Activated T-cell treated with anti-CD3 and anti-CD28 coated beads, Interleukin-2, amount 50 U/mL, for 24 hours (primary cell): ENCODE measurements around the gene SDR42E1.
"Not testable (repeated sequence)": the region's sequence is repeated elsewhere in the genome, so short reads cannot be mapped to it uniquely, and the experiment has no call there.

Source experiments
- DNase-seq: peaks from one replicate; pipeline ENCODE4 v3.0.0-alpha.2; 2020
- H3K27ac Mint-ChIP-seq: 2 replicates; pipeline ENCODE4 v1.8.0; 2020; ENCODE audit warnings: mild to moderate bottlenecking, mixed read lengths
- H3K27me3 Mint-ChIP-seq: 2 replicates; pipeline ENCODE4 v1.8.0; 2020; ENCODE audit warnings: mixed read lengths
- H3K36me3 Mint-ChIP-seq: 2 replicates; pipeline ENCODE4 v1.8.0; 2020; ENCODE audit warnings: low read depth, mixed read lengths
- H3K4me1 Mint-ChIP-seq: 2 replicates; pipeline ENCODE4 v1.8.0; 2020; ENCODE audit warnings: low read depth, mixed read lengths
- H3K4me3 Mint-ChIP-seq: 2 replicates; pipeline ENCODE4 v1.8.0; 2020; ENCODE audit warnings: mild to moderate bottlenecking, moderate library complexity, mixed read lengths
- H3K9me3 Mint-ChIP-seq: 2 replicates; pipeline ENCODE4 v1.8.0; 2020; ENCODE audit warnings: mixed read lengths

SDR42E1 gene

DNA sequence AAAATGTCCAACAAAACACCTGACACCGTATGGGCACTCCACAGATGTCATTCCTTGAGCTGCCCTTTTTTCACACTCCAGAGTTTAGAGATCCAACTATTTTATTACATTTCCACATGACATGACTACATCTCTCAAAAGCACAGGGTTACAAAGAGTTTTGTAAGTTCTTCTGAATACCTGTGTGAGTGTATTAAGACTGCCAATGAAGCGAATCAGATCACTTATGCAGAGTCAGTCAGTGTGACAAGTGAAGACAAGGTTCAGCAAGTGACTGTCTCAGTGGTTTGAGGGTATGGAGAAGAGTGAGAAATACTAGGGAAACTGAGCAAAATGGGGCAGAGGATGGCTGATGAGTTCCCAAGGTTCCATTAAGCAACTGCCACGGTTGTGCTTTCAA is 8.4 kb downstream of the SDR42E1 start:
- Mint-ChIP-seq H3K4me1 (peaks cover 5% of the 10 kb centered on the region), H3K27ac (no peak overlapping the region), H3K36me3 (peaks cover 69% of the 10 kb centered on the region), H3K27me3 (no peaks in the 10 kb centered on the region), H3K4me3 (no peak overlapping the region), H3K9me3 (no peaks in the 10 kb centered on the region)
- no peak for DNase-seq

DNA sequence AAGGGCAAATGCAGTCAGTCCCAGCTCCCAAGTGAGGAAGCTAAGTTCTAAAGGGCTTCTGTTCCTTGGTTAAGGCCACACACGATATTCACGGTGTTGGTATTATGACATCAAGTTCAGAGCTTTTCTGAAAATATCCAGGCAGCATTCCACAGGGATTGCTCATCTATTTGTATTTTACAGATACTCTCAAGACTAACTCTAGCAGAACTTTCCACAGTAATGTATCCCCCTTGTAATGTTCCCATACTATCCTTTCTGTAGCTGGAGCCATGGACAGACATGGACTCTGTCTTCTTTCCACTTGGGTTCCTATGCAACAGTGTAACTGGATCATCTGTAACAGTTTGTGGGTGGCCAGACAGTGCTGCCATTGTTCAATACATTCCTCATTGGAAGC is 13.5 kb downstream of the SDR42E1 start:
- peaks cover 51% of the 10 kb centered on the region for H3K36me3 Mint-ChIP-seq
- no peaks in the 10 kb centered on the region for H3K27me3 Mint-ChIP-seq
- H3K4me1 Mint-ChIP-seq: peaks cover under 1% of the 10 kb centered on the region
- no peak overlapping the region for H3K27ac Mint-ChIP-seq
- H3K9me3 Mint-ChIP-seq: no peaks in the 10 kb centered on the region
- DNase-seq: no peak
- H3K4me3 Mint-ChIP-seq: no peak overlapping the region

DNA sequence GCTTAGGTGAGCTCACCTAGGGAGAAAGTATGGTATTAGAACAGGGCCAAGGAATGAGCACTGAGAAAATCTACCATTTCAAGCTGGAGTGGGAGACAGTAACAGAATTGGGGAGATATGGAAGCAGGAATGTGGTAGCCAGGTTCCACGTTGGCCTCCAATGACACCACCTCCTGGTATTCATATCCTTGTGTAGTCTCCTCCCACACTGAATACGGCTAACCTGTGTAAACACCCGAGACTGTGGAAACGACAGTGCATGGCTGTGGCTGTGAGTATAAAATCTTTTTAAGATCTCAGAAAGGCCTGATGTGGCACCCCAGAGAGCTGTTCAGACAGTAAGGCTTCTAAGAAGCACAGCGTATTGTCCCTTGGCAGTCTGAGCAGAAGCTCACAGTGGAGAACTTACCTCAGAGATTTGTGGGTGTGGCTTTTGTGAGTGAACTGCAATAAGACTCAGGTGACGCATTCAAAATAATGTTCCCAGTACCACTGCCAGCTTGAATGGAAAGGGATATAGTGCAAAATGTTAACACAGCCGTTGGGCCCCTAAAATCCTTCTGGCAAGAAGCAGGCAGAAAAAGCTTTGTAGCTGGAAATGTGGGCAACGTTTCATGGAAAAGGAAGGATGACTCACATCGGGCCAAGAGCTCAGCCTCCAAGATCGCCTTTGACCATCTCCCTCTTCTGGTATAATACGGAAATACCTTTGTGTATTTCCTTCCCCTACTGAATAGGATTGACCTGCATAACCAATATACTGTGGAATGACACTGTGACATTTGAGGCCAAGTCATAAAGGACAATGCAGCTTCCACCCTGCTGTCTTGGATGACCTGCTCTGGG is 14.4 kb downstream of the SDR42E1 start:
- Mint-ChIP-seq H3K27ac (no peak overlapping the region), H3K36me3 (peaks cover 49% of the 10 kb centered on the region), H3K27me3 (no peaks in the 10 kb centered on the region), H3K4me1 (no peaks in the 10 kb centered on the region), H3K9me3 (no peaks in the 10 kb centered on the region), H3K4me3 (no peak overlapping the region)
- DNase-seq: no peak

DNA sequence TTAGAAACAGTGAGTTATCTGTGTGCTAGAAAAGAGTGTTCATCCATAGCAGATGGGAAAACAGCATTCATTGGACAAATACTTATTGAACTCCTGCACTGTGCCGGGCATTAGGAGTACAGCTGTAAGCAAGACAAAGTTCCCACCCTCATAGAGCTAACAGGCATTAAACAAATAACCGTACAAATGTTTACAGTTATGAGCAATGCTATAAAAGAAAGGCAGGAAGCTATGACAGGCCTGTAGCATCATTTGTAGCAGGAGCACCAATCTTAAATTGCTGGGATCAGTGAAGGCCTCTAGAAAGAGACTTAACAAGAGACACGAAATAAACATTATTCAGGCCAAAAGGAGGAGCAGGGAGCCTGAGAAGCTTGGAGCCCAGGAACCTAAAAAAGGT is 15.6 kb downstream of the SDR42E1 start:
- no peak overlapping the region for H3K4me3 Mint-ChIP-seq
- H3K36me3 Mint-ChIP-seq: peaks cover 42% of the 10 kb centered on the region
- no peaks in the 10 kb centered on the region for H3K27me3 Mint-ChIP-seq
- no peak overlapping the region for H3K27ac Mint-ChIP-seq
- no peak for DNase-seq
- H3K4me1 Mint-ChIP-seq: no peaks in the 10 kb centered on the region
- no peaks in the 10 kb centered on the region for H3K9me3 Mint-ChIP-seq

DNA sequence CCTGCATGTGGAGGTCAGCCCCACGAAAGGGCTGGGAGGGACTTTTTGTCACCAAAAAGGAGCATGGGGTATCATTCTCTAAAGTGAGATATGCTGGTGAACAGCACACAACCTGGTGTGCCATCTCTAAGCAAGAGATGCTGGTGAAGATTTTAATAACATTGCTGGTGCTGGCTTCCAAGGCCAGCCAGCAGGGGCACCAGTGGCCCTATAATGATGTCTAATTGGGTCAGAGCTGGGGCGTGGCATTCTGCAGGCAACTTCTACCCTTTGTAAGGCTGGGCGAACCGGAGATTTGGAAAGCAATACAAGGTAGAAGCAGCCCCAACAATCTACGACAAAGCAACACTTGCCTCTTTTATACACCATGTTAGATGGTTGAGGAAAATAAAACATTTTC is 16.8 kb downstream of the SDR42E1 start:
- DNase-seq: no peak
- Mint-ChIP-seq H3K4me3 (no peak overlapping the region), H3K27me3 (no peaks in the 10 kb centered on the region), H3K27ac (no peak overlapping the region), H3K36me3 (peaks cover 33% of the 10 kb centered on the region), H3K9me3 (no peaks in the 10 kb centered on the region), H3K4me1 (no peaks in the 10 kb centered on the region)

DNA sequence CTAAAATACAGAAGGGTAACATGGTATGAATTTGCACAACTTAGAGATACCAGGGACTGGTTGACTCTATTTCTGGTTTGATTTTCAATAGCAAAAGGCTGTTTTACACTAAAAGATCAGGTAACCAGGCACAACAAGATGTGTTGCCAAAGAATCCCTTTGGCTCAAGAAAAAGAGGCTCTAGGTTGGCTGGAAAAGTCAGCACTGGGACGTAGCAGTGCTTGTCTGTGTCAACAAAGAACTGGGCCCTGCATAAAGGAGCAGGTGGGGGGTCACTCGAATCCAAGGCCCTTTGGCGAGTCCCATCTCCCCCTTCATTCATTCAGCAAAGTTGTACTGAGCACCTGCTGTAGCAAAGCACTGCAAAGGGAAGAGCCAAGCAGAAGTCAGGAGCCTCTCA is 18.4 kb downstream of the SDR42E1 start:
- Mint-ChIP-seq H3K27me3 (no peaks in the 10 kb centered on the region), H3K36me3 (peaks cover 18% of the 10 kb centered on the region), H3K4me1 (no peaks in the 10 kb centered on the region), H3K4me3 (no peak overlapping the region), H3K9me3 (no peaks in the 10 kb centered on the region), H3K27ac (no peak overlapping the region)
- DNase-seq: no peak

DNA sequence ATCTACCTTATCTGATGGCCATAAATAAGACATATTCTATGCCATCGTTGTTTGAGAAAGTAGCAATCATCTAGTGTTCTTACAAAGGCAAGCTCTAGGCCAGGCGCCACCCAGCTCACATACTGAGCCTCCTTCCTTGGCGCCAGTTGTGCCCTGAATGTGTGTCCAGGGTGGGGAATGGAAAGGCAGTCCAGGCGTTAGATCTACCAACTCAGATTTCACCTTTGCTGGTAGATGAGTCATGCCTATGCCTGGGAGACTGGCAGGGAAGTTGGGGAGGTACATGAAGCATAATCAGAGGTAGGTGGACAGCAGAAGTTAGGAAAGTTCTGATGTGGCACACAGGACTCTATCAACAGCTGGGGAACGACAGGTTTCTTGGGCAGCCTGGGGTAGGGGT is 23.6 kb downstream of the SDR42E1 start:
- no peak for DNase-seq
- Mint-ChIP-seq H3K4me1 (no peaks in the 10 kb centered on the region), H3K27ac (no peak overlapping the region), H3K4me3 (no peak overlapping the region), H3K27me3 (peaks cover 4% of the 10 kb centered on the region), H3K36me3 (no peaks in the 10 kb centered on the region), H3K9me3 (no peaks in the 10 kb centered on the region)

DNA sequence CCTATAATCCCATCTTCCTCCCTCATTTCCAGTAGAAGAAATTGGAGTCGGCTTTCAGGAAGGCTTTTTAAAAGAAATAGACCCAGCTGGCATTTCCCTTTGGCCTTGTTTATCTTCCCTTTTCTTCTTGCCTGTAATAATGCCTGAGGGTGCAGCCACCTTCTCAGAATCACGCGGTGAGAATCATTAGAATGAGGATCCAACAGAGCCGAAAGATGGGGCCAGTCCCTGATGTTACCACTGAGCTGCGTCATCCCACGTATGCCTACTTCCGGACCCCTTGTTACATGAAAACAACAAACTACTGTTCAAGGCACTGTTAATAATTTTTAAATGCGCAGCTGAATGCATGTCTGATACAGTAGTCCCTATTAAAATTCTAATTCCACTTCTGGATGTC is 24.1 kb downstream of the SDR42E1 start:
- no peak for DNase-seq
- Mint-ChIP-seq H3K27me3 (peaks cover 4% of the 10 kb centered on the region), H3K4me1 (no peaks in the 10 kb centered on the region), H3K27ac (no peak overlapping the region), H3K9me3 (no peaks in the 10 kb centered on the region), H3K4me3 (no peak overlapping the region), H3K36me3 (no peaks in the 10 kb centered on the region)

DNA sequence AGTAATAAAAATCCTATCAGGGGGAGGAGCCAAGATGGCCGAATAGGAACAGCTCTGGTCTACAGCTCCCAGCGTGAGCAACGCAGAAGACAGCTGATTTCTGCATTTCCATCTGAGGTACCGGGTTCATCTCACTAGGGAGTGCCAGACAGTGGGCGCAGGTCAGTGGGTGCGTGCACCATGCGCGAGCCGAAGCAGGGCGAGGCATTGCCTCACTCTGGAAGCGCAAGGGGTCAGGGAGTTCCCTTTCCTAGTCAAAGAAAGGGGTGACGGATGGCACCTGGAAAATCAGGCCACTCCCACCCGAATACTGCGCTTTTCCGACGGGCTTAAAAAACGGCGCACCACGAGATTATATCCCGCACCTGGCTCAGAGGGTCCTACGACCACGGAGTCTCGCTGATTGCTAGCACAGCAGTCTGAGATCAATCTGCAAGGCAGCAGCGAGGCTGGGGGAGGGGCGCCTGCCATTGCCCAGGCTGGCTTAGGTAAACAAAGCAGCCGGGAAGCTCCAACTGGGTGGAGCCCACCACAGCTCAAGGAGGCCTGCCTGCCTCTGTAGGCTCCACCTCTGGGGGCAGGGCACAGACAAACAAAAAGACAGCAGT is 33.8 kb downstream of the SDR42E1 start:
- H3K27ac Mint-ChIP-seq, H3K4me1 Mint-ChIP-seq, H3K4me3 Mint-ChIP-seq, DNase-seq, H3K36me3 Mint-ChIP-seq: not testable (repeated sequence)
- Mint-ChIP-seq H3K9me3 (peaks cover 30% of the 10 kb centered on the region), H3K27me3 (peaks cover 12% of the 10 kb centered on the region)

DNA sequence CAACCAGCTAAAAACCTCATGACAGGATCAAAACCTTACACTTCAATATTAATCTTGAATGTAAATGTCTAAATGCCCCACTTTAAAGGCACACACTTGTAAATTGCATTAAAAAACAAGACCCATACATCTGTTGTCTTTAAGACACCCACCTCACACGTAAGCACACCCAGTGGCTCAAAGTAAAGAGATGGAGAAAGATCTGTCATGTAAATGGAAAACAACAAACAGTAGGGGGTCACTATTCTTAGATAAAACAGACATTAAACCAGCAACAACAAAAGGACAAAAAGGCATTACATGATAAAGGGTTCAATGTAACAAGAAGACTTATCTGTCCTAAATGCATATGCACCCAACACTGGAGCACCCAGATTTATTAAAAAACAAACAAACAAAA is 35.6 kb downstream of the SDR42E1 start:
- H3K4me1 Mint-ChIP-seq: no peaks in the 10 kb centered on the region
- no peak for DNase-seq
- peaks cover 17% of the 10 kb centered on the region for H3K27me3 Mint-ChIP-seq
- H3K9me3 Mint-ChIP-seq: peaks cover 39% of the 10 kb centered on the region
- peaks cover 4% of the 10 kb centered on the region for H3K36me3 Mint-ChIP-seq
- H3K27ac Mint-ChIP-seq: no peak overlapping the region
- no peak overlapping the region for H3K4me3 Mint-ChIP-seq

DNA sequence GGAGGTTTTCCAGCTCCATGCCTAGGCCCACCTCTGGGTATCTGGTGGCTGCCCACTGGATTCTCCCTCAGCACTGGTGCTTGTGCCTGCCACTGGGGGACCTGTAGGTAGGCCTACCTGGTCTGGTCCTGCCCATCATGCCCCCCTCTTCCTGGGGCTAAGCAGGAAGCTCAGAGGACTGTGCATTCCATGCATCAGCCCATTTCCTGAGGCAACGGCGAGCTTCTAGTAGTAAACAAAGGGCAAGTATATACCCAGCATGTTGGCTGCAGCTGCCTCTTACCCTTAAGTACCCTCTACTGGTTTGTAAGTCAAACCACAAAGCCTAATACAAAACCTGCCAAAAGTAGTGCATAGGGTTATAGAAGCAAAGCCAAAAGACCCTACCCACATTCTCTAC is 37.5 kb downstream of the SDR42E1 start:
- no peak for DNase-seq
- Mint-ChIP-seq H3K27ac (no peak overlapping the region), H3K4me3 (no peak overlapping the region), H3K36me3 (peaks cover 4% of the 10 kb centered on the region), H3K4me1 (no peaks in the 10 kb centered on the region), H3K9me3 (peaks cover 41% of the 10 kb centered on the region), H3K27me3 (peaks cover 17% of the 10 kb centered on the region)

DNA sequence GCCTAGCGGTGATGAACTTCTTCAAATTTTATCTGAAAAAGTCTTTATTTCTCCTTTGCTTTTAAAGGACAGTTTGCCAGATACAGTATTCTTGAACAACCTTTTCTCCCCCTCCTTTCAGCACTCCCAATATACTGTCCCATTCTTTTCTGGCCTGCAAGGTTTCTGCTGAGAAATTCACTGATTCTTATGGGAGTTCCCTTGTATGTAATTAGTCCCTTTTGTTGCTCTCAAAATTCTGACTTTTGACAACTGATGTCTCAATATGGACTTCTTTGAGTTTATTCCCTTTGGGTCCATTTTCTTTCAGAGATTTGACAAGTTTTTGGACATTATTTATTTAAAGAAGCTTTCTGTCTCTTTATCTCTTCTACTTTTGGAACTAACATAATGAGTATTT is 39.4 kb downstream of the SDR42E1 start:
- peaks cover 2% of the 10 kb centered on the region for H3K36me3 Mint-ChIP-seq
- H3K27ac Mint-ChIP-seq: no peak overlapping the region
- H3K9me3 Mint-ChIP-seq: peaks cover 36% of the 10 kb centered on the region
- H3K4me3 Mint-ChIP-seq: no peak overlapping the region
- DNase-seq: no peak
- peaks cover 14% of the 10 kb centered on the region for H3K27me3 Mint-ChIP-seq
- no peaks in the 10 kb centered on the region for H3K4me1 Mint-ChIP-seq

DNA sequence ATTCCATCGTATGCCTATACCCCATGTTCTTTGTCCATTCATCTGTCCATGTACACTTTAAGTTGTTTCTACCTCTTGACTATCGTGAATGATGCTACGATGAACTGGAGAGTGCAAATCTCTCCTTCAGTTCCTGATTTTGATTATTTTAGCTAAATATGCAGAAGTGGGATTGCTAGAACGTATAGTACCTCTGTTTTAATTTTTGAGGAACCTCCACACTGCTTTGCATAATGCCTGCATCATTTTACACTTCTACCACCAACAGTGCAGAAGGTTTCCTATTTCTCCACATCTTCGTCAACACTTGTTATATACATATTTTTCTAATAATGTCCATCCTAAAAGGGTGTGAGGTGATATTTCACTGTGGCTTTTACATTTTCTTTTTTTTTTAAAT is 43.9 kb downstream of the SDR42E1 start:
- no peak overlapping the region for H3K27ac Mint-ChIP-seq
- peaks cover 11% of the 10 kb centered on the region for H3K9me3 Mint-ChIP-seq
- no peaks in the 10 kb centered on the region for H3K36me3 Mint-ChIP-seq
- no peak overlapping the region for H3K4me3 Mint-ChIP-seq
- no peaks in the 10 kb centered on the region for H3K4me1 Mint-ChIP-seq
- no peak for DNase-seq
- H3K27me3 Mint-ChIP-seq: peaks cover 10% of the 10 kb centered on the region

DNA sequence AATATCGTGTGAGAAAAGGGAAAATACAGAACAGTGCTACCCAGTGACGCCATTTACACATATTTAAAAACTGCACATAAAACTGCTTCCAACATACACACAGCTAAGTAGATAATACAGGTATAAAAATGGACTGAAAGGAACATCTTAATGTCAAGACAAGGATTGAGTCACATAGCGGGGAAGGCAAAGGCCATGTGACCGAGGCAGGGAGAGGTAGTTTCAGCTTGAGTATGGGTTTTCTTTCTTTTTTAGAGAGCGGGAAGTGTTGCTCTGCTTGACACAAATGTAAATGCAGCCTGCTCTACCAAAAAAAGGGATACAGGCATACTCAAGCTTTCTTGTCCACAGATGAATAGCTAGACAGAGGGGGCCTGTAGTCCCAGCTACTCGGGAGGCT is 46.5 kb downstream of the SDR42E1 start:
- no peaks in the 10 kb centered on the region for H3K36me3 Mint-ChIP-seq
- H3K4me1 Mint-ChIP-seq: no peaks in the 10 kb centered on the region
- peaks cover 5% of the 10 kb centered on the region for H3K27me3 Mint-ChIP-seq
- H3K4me3 Mint-ChIP-seq: no peak overlapping the region
- H3K27ac Mint-ChIP-seq: no peak overlapping the region
- DNase-seq: no peak
- H3K9me3 Mint-ChIP-seq: no peaks in the 10 kb centered on the region

DNA sequence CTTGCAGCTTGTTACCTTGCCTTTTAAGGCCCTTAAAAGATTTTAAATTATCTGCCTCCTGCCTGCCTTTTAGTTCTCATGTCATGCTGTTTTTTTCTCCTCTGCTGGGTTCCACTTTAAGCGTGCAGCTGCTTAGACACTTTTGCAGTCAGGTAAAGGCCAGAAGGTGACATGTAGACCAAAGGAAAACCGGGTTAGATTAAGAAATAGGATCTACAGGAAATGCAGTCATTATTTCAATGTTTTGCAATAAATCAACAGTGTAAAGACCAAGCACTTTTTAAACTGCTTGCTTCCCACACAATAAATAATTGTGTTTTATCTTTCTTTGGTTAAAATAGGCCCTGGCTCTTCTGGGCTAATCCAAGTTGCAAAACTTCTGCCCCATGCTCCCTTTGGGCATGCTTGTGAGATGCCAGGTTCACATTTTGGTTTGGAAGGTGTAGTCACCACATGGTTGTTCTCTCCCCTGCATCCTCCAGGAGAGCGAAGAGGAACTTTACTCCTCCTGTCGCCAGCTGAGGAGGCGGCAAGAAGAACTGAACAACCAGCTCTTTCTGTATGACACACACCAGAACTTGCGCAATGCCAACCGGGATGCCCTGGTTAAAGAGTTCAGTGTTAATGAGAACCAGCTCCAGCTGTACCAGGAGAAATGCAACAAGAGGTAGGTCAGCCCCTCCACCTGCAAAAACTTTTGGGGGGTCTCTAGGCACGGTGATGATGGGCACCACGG is 54.9 kb downstream of the SDR42E1 start:
- Mint-ChIP-seq H3K27me3 (no peaks in the 10 kb centered on the region), H3K27ac (no peak overlapping the region), H3K36me3 (no peaks in the 10 kb centered on the region), H3K9me3 (peaks cover 12% of the 10 kb centered on the region), H3K4me3 (no peak overlapping the region), H3K4me1 (no peaks in the 10 kb centered on the region)
- DNase-seq: no peak
